Calu3 (cell line): Measurements from ENCODE around the gene TMLHE. TPM values are rescaled to one million over a fixed set of nuclear protein-coding genes. Genes with fewer than 3 reads are reported as not detected.
"Not testable (repeated sequence)": the region's sequence is repeated elsewhere in the genome, so short reads cannot be mapped to it uniquely, and the experiment has no call there.

Experiments used
- BruUV-seq: library from RNA; stranded (reverse); fragments of 400-500 nt; replicated peaks from 2 replicates; lab custom pipeline; 2021; lab: Mats Ljungman, UMichigan
- CTCF ChIA-PET: fragments of 300-600 bp; sonication (Branson Sonifier 250); formaldehyde crosslinking; loops from one replicate; lab custom pipeline; 2022; ENCODE audit warnings: antibody characterized with exemption; lab: Charles Lee
- DNase-seq: peaks from one replicate; pipeline ENCODE4 v3.0.0; 2022
- H3K27ac Mint-ChIP-seq: one replicate; pipeline ENCODE4 v1.8.0; 2022; ENCODE audit warnings: mixed read lengths; ENCODE audit not compliant: unreplicated experiment
- H3K27me3 Mint-ChIP-seq: one replicate; pipeline ENCODE4 v1.8.0; 2022; ENCODE audit warnings: mixed read lengths; ENCODE audit not compliant: unreplicated experiment
- H3K36me3 Mint-ChIP-seq: one replicate; pipeline ENCODE4 v1.8.0; 2022; ENCODE audit warnings: mild to moderate bottlenecking, moderate library complexity, mixed read lengths; ENCODE audit not compliant: insufficient read depth, unreplicated experiment
- H3K4me1 Mint-ChIP-seq: one replicate; pipeline ENCODE4 v1.8.0; 2022; ENCODE audit warnings: mild to moderate bottlenecking, low read depth, mixed read lengths; ENCODE audit not compliant: unreplicated experiment
- H3K4me3 Mint-ChIP-seq: one replicate; pipeline ENCODE4 v1.8.0; 2022; ENCODE audit warnings: mild to moderate bottlenecking, low read depth, moderate library complexity, mixed read lengths; ENCODE audit not compliant: unreplicated experiment
- H3K9me3 Mint-ChIP-seq: one replicate; pipeline ENCODE4 v1.8.0; 2022; ENCODE audit warnings: low read depth, mixed read lengths; ENCODE audit not compliant: unreplicated experiment
- intact Hi-C: fragments of 100-400 bp; cut with micrococcal nuclease; formaldehyde crosslinking; loops from one replicate; pipeline ENCODE4 v1.10.0; 2022; ENCODE audit not compliant: unreplicated experiment
- total RNA-seq: library from RNA; stranded (reverse); gene quantifications from 2 replicates; pipeline ENCODE4 v1.2.3, GENCODE V29; 2022
- TF ChIP-seq, protein P1 (sequence below): fragments of 200-600 bp; IDR thresholded peaks from one replicate; pipeline ENCODE4 v1.8.0; 2022; ENCODE audit warnings: antibody characterized with exemption; ENCODE audit not compliant: unreplicated experiment

Gene TMLHE
- total RNA-seq, 1 experiment from 2014 or later, result 21.3 TPM

GRCh38 chrX:155535866-155536265 lies 76.9 kb downstream of the TMLHE start:
- Mint-ChIP-seq H3K4me1 (no peaks in the 10 kb centered on the region), H3K27me3 (no peaks in the 10 kb centered on the region), H3K9me3 (peaks cover 4% of the 10 kb centered on the region), H3K4me3 (no peak overlapping the region), H3K36me3 (no peaks in the 10 kb centered on the region), H3K27ac (no peak overlapping the region)
- intact Hi-C loops, result no loop called here
- CTCF ChIA-PET, result no interaction called here
- DNase-seq, result no peak
- TF ChIP-seq, protein P1, sequence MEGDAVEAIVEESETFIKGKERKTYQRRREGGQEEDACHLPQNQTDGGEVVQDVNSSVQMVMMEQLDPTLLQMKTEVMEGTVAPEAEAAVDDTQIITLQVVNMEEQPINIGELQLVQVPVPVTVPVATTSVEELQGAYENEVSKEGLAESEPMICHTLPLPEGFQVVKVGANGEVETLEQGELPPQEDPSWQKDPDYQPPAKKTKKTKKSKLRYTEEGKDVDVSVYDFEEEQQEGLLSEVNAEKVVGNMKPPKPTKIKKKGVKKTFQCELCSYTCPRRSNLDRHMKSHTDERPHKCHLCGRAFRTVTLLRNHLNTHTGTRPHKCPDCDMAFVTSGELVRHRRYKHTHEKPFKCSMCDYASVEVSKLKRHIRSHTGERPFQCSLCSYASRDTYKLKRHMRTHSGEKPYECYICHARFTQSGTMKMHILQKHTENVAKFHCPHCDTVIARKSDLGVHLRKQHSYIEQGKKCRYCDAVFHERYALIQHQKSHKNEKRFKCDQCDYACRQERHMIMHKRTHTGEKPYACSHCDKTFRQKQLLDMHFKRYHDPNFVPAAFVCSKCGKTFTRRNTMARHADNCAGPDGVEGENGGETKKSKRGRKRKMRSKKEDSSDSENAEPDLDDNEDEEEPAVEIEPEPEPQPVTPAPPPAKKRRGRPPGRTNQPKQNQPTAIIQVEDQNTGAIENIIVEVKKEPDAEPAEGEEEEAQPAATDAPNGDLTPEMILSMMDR, result no peak
- BruUV-seq, result no TSS peak

DNA sequence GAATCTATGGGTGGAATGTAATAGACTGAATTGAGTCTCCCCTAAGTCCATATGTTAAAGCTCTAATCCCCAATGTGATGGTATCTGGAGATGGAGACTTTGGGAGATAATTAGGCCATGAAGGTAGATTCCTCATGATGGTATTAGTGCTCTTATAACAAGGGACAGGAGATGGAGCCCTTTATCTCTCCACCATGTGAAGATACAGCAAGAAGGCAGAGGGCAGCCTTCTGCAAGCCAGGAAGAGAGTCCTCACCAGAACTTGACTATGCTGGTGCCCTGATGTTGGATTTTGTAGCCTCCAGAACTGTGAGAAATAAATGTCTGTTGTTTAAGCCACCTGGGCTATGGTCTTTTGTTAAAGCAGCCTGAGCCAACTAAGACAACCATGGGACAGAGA lies 78.0 kb downstream of the TMLHE start:
- H3K9me3 Mint-ChIP-seq, result peaks cover 4% of the 10 kb centered on the region
- no TSS peak for BruUV-seq

DNA sequence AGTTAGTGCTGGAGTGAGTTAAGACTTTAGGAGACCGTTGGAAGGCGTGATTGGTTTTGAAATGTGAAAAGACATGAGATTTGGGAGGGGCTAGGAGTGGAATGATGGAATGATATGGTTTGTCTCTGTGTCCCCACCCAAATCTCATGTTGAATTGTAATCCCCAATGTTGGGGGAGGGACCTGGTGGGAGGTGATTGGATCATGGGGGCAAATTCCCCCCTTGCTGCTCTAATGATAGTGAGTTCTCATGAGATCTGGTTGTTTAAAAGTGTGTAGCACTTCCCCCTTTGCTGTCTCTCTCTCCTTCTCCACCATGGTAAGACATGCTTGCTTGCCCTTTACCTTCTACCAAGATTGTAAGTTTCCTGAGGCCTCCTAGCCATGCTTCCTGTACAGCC lies 85.7 kb downstream of the TMLHE start:
- H3K9me3 Mint-ChIP-seq, H3K27me3 Mint-ChIP-seq, DNase-seq, CTCF ChIA-PET, intact Hi-C loops, H3K4me1 Mint-ChIP-seq, H3K27ac Mint-ChIP-seq, H3K36me3 Mint-ChIP-seq, H3K4me3 Mint-ChIP-seq, BruUV-seq: not testable (repeated sequence)

More for the DNA sequence above, 78.0 kb downstream of the TMLHE start:
- no peak for DNase-seq
- H3K27ac Mint-ChIP-seq, result no peak overlapping the region
- H3K36me3 Mint-ChIP-seq, result no peaks in the 10 kb centered on the region
- H3K4me3 Mint-ChIP-seq, result no peak overlapping the region
- CTCF ChIA-PET, result no interaction called here
- intact Hi-C loops, result no loop called here
- no peaks in the 10 kb centered on the region for H3K4me1 Mint-ChIP-seq
- no peaks in the 10 kb centered on the region for H3K27me3 Mint-ChIP-seq
- TF ChIP-seq, protein P1, result no peak

GRCh38 chrX:155514225-155514624 lies 98.5 kb downstream of the TMLHE start:
- TF ChIP-seq, protein P1, result no peak
- no peaks in the 10 kb centered on the region for H3K36me3 Mint-ChIP-seq
- CTCF ChIA-PET, result no interaction called here
- H3K27me3 Mint-ChIP-seq, result no peaks in the 10 kb centered on the region
- H3K9me3 Mint-ChIP-seq, result no peaks in the 10 kb centered on the region
- H3K27ac Mint-ChIP-seq, result no peak overlapping the region
- intact Hi-C loops, result no loop called here
- no peak overlapping the region for H3K4me3 Mint-ChIP-seq
- DNase-seq, result no peak
- H3K4me1 Mint-ChIP-seq, result no peaks in the 10 kb centered on the region
- no TSS peak for BruUV-seq

DNA sequence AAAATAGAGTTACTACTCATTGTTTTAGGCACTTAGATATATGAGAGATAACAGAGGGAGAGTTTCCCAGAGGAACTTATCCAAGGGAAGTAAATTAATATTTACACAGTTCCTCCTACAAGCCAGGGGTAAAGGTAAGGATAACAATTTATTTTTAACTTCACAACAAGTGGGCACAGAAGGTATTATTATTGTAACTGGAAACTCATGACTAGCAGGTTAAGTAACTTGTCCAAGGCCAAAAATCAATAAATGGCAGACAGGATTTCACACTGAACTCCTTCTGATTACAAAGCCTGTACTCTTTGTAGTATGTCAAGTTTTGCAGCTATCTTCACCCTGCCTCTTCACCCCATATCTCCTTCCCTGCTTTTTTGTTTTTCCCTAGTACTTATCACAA lies 107.5 kb downstream of the TMLHE start:
- no peaks in the 10 kb centered on the region for H3K27me3 Mint-ChIP-seq
- TF ChIP-seq, protein P1, result no peak
- peaks cover 22% of the 10 kb centered on the region for H3K4me1 Mint-ChIP-seq
- intact Hi-C loops, result loop anchor here (10.0 kb wide), 1 partner anchor 80 kb away; no protein-coding TSS in a partner anchor
- H3K36me3 Mint-ChIP-seq, result no peaks in the 10 kb centered on the region
- no peak overlapping the region for H3K27ac Mint-ChIP-seq
- CTCF ChIA-PET, result no interaction called here
- no peak for DNase-seq
- no peak overlapping the region for H3K4me3 Mint-ChIP-seq
- H3K9me3 Mint-ChIP-seq, result no peaks in the 10 kb centered on the region
- no TSS peak for BruUV-seq

- DNase-seq, CTCF ChIA-PET, intact Hi-C loops, H3K9me3 Mint-ChIP-seq, H3K36me3 Mint-ChIP-seq, H3K27me3 Mint-ChIP-seq, H3K27ac Mint-ChIP-seq, H3K4me3 Mint-ChIP-seq, BruUV-seq, H3K4me1 Mint-ChIP-seq: not testable (repeated sequence)
Observed at GRCh38 chrX:155495134-155495533, 117.6 kb downstream of the TMLHE start.

DNA sequence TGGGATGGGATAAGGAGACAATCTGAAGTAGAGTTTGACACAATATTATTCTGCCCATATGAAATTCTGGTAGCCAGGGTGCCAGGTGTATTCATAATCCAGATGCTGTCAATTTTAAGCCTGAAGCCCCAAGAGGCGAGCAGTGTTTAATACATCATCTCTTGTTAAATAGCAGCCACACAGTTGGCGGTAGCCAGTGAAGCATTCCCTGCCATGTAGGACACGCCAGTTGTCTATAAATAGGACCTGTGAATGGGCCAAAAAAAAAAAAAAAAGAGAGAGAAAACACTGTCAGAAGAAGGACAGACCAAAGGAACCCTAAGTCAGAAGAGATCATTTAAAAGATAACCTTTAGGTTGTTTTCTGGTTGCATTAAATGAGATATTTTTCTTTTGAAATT lies 121.3 kb downstream of the TMLHE start:
- H3K27ac Mint-ChIP-seq, intact Hi-C loops, DNase-seq, H3K4me1 Mint-ChIP-seq, BruUV-seq, H3K36me3 Mint-ChIP-seq, H3K4me3 Mint-ChIP-seq, H3K9me3 Mint-ChIP-seq, CTCF ChIA-PET, H3K27me3 Mint-ChIP-seq: not testable (repeated sequence)
